HepG2 (cell line): ENCODE results near the gene KCNQ1OT1. TPM values are rescaled to one million over a fixed set of nuclear protein-coding genes. Genes with fewer than 3 reads are reported as not detected.

Source experiments
- AGO2 ChIP-seq: fragments of 200-400 bp; formaldehyde crosslinking; optimal IDR thresholded peaks from 2 replicates; pipeline ENCODE3; 2017; ENCODE audit warnings: mild to moderate bottlenecking, low read depth, low read length, moderate library complexity
- CAMTA2 ChIP-seq: sonication (generic); formaldehyde crosslinking; IDR thresholded peaks from 2 replicates; pipeline ENCODE4 v1.4.0; 2020; ENCODE audit warnings: mild to moderate bottlenecking, missing genetic modification reagents, borderline replicate concordance
- CBX1 ChIP-seq: IDR thresholded peaks from one replicate; pipeline ENCODE4 v1.6.1; 2016; ENCODE audit warnings: antibody characterized with exemption, low read depth
- CHD4 ChIP-seq: fragments of 200-600 bp; sonication (generic); IDR thresholded peaks from 2 replicates; pipeline ENCODE4 v1.7.0; 2017; ENCODE audit warnings: mild to moderate bottlenecking, low read length, borderline replicate concordance
- KDM5B ChIP-seq: sonication (generic); formaldehyde crosslinking; IDR thresholded peaks from 2 replicates; pipeline ENCODE4 v1.4.0; 2020; ENCODE audit warnings: missing genetic modification reagents, mild to moderate bottlenecking, borderline replicate concordance
- MAFG ChIP-seq: sonication (generic); formaldehyde crosslinking; IDR thresholded peaks from 2 replicates; pipeline ENCODE4 v1.5.1; 2020; ENCODE audit warnings: mild to moderate bottlenecking, missing genetic modification reagents
- PITX1 ChIP-seq: sonication (generic); formaldehyde crosslinking; IDR thresholded peaks from 2 replicates; pipeline ENCODE4 v1.5.1; 2020; ENCODE audit warnings: mild to moderate bottlenecking, missing genetic modification reagents
- RARG ChIP-seq: sonication (generic); formaldehyde crosslinking; IDR thresholded peaks from 2 replicates; pipeline ENCODE4 v1.4.0; 2020; ENCODE audit warnings: low read depth, mild to moderate bottlenecking, missing genetic modification reagents
- RXRA ChIP-seq: sonication (generic); formaldehyde crosslinking; IDR thresholded peaks from 2 replicates; pipeline ENCODE4 v1.5.1; 2020; ENCODE audit warnings: missing genetic modification reagents
- SIN3B ChIP-seq: fragments of 150-350 bp; IDR thresholded peaks from 2 replicates; pipeline ENCODE4 v1.6.1; 2014; ENCODE audit warnings: low read length
- SRSF4 ChIP-seq: fragments of 200-400 bp; formaldehyde crosslinking; IDR thresholded peaks from one replicate; pipeline ENCODE4 v1.6.1; 2018; ENCODE audit warnings: mild to moderate bottlenecking, low read depth, low read length, moderate library complexity; ENCODE audit not compliant: poor library complexity, severe bottlenecking
- TAF15 ChIP-seq: fragments of 200-400 bp; formaldehyde crosslinking; IDR thresholded peaks from one replicate; pipeline ENCODE4 v1.6.1; 2018; ENCODE audit warnings: mild to moderate bottlenecking, low read depth, low read length; ENCODE audit not compliant: poor library complexity, severe bottlenecking
- ZEB1 ChIP-seq: IDR thresholded peaks from 2 replicates; pipeline ENCODE4 v1.6.1; 2012; ENCODE audit warnings: mild to moderate bottlenecking, low read depth, inconsistent platforms; ENCODE audit not compliant: insufficient replicate concordance
- ZMYM4 ChIP-seq: sonication (generic); formaldehyde crosslinking; IDR thresholded peaks from 2 replicates; pipeline ENCODE4 v1.8.1; 2023; ENCODE audit warnings: mild to moderate bottlenecking, missing genetic modification reagents
- ZNF12 ChIP-seq: sonication (generic); formaldehyde crosslinking; IDR thresholded peaks from 2 replicates; pipeline ENCODE4 v1.5.0; 2020; ENCODE audit warnings: missing genetic modification reagents
- ZNF124 ChIP-seq: sonication (generic); formaldehyde crosslinking; IDR thresholded peaks from 2 replicates; pipeline ENCODE4 v1.4.0; 2020; ENCODE audit warnings: missing genetic modification reagents
- ZNF30 ChIP-seq: sonication (generic); formaldehyde crosslinking; IDR thresholded peaks from 2 replicates; pipeline ENCODE4 v1.5.0; 2020; ENCODE audit warnings: mild to moderate bottlenecking, missing genetic modification reagents
- ZNF382 ChIP-seq: sonication (generic); formaldehyde crosslinking; IDR thresholded peaks from 2 replicates; pipeline ENCODE4 v1.5.0; 2020; ENCODE audit warnings: missing genetic modification reagents, mild to moderate bottlenecking, borderline replicate concordance
- ZNF383 ChIP-seq: sonication (generic); formaldehyde crosslinking; IDR thresholded peaks from 2 replicates; pipeline ENCODE4 v1.4.0; 2020; ENCODE audit warnings: missing genetic modification reagents, mild to moderate bottlenecking, borderline replicate concordance
- ZNF557 ChIP-seq: sonication (generic); formaldehyde crosslinking; IDR thresholded peaks from 2 replicates; pipeline ENCODE4 v1.4.0; 2020; ENCODE audit warnings: missing genetic modification reagents
- ZNF841 ChIP-seq: sonication (generic); formaldehyde crosslinking; IDR thresholded peaks from 2 replicates; pipeline ENCODE4 v1.8.1; 2023; ENCODE audit warnings: missing genetic modification reagents, borderline replicate concordance
- ZSCAN31 ChIP-seq: sonication (generic); formaldehyde crosslinking; IDR thresholded peaks from 2 replicates; pipeline ENCODE4 v1.5.0; 2020; ENCODE audit warnings: low read depth, mild to moderate bottlenecking, missing genetic modification reagents
- ZZZ3 ChIP-seq: sonication (generic); formaldehyde crosslinking; IDR thresholded peaks from 2 replicates; pipeline ENCODE4 v1.4.0; 2020; ENCODE audit warnings: missing genetic modification reagents, mild to moderate bottlenecking, borderline replicate concordance
- polyA plus RNA-seq, 8 experiments: library from polyadenylated mRNA; depleted of rRNA in 3 of 8; stranded (reverse) in 7 of 8; unstranded in 1 of 8; fragments of >200 nt; fragmentation: Illumina TruSeq in 4 of 8; extraction: Trizol in 4 of 8; gene quantifications; 2 replicates each; pipeline versions ENCODE4 v1.2.1 to v1.2.3, GENCODE V29; 2011 to 2016; ENCODE audit warnings: low read depth in 4 of 8, missing spikeins in 1 of 8, mixed read lengths in 1 of 8; ENCODE audit not compliant: insufficient read depth in 1 of 8
- total RNA-seq, 5 experiments: library from RNA; depleted of rRNA; stranded (reverse); fragments of >200 nt; fragmentation: Illumina TruSeq; extraction: Trizol; gene quantifications; 2 replicates each; pipeline ENCODE4 v1.2.3, GENCODE V29; 2016; ENCODE audit warnings: low read depth in 1 of 5
- TF ChIP-seq, protein P1 (sequence below): IDR thresholded peaks from 2 replicates; pipeline ENCODE4 v1.6.1; 2016; ENCODE audit warnings: low read depth, control low read depth
- TF ChIP-seq, protein P2 (sequence below): IDR thresholded peaks from 2 replicates; pipeline ENCODE4 v1.6.1; 2016; ENCODE audit warnings: missing compliant biosample characterization, missing genetic modification reagents, borderline replicate concordance
- TF ChIP-seq, protein P3 (sequence below): sonication (generic); formaldehyde crosslinking; IDR thresholded peaks from 2 replicates; pipeline ENCODE4 v1.5.0; 2020; ENCODE audit warnings: mild to moderate bottlenecking, missing genetic modification reagents

The KCNQ1OT1 gene
- total and polyA plus RNA-seq, 2 of the 13 experiments (the other 11 are each of a cell fraction or from before 2014, with no cell fraction given) = 1.3 to 18.9 TPM

DNA sequence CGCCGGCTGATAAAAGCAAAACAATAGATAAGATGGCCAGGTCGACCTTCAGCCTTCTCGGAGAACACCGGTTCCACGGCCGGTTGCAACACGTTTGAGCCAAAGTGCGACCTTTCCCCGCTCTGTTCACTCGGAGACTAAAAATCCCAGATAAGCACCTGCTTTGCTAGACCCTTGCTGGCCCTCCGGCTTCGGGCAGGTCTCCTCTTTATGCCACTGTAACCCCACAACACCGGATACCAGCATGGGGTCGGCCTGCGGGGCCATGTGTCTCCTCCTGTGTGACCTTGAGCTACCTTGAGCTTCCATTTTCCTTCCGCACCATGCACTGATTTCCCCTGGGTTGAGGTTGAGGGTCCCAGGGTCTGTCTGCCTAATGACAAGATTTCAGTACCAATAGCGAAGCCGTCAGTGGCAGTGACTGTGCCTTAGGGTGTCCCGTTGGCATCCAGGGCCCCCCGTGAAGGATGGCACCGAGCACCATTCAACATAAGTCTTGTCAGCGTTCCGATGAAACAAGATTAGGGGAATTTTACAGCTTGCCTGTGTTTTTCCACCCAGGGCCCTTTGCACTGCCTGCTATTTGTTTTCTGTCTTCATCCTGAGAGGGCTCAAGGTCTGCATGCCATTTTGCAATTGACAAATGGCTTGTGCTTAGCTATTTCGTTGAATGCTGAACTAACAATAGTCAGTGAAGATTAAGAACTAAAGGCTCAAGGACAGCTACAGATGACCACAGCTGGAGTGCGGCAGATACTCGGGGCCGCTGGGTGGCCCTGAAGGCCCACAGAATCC lies 136.4 kb downstream of the KCNQ1OT1 start (continued):
- TF ChIP-seq ZNF841 (CRISPR knock-in tag) (no peak), ZNF124 (CRISPR knock-in tag) (0 out of 2 replicates have a peak, but pooled peaks have one; percentile 47), ZNF557 (CRISPR knock-in tag) (no peak), ZEB1 (no peak), ZSCAN31 (CRISPR knock-in tag) (peak; percentile 36), RARG (CRISPR knock-in tag) (no peak; the same call in 1 of the 2 replicates), SRSF4 (no peak), TAF15 (no peak), PITX1 (CRISPR knock-in tag) (peak; percentile 92), AGO2 (no peak), ZNF12 (CRISPR knock-in tag) (peak; percentile 71), SIN3B (no peak), MAFG (CRISPR knock-in tag) (no peak), KDM5B (CRISPR knock-in tag) (peak; percentile 74; the same call in 1 of the 2 replicates), ZNF30 (CRISPR knock-in tag) (0 out of 2 replicates have a peak, but pooled peaks have one; percentile 53), ZNF382 (no peak), CHD4 (no peak; the same call in 1 of the 2 replicates), ZNF383 (CRISPR knock-in tag) (no peak), RXRA (CRISPR knock-in tag) (no peak; the same call in 1 of the 2 replicates), CBX1 (peak; percentile 24), ZMYM4 (peak; percentile 75), CAMTA2 (0 out of 2 replicates have a peak, but pooled peaks have one; percentile 73), ZZZ3 (no peak)
- TF ChIP-seq, protein P1, sequence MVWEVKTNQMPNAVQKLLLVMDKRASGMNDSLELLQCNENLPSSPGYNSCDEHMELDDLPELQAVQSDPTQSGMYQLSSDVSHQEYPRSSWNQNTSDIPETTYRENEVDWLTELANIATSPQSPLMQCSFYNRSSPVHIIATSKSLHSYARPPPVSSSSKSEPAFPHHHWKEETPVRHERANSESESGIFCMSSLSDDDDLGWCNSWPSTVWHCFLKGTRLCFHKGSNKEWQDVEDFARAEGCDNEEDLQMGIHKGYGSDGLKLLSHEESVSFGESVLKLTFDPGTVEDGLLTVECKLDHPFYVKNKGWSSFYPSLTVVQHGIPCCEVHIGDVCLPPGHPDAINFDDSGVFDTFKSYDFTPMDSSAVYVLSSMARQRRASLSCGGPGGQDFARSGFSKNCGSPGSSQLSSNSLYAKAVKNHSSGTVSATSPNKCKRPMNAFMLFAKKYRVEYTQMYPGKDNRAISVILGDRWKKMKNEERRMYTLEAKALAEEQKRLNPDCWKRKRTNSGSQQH (CRISPR knock-in tag) = 0 out of 2 replicates have a peak, but pooled peaks have one; percentile 9
- TF ChIP-seq, protein P2, sequence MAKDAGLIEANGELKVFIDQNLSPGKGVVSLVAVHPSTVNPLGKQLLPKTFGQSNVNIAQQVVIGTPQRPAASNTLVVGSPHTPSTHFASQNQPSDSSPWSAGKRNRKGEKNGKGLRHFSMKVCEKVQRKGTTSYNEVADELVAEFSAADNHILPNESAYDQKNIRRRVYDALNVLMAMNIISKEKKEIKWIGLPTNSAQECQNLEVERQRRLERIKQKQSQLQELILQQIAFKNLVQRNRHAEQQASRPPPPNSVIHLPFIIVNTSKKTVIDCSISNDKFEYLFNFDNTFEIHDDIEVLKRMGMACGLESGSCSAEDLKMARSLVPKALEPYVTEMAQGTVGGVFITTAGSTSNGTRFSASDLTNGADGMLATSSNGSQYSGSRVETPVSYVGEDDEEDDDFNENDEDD = no peak
- TF ChIP-seq, protein P3, sequence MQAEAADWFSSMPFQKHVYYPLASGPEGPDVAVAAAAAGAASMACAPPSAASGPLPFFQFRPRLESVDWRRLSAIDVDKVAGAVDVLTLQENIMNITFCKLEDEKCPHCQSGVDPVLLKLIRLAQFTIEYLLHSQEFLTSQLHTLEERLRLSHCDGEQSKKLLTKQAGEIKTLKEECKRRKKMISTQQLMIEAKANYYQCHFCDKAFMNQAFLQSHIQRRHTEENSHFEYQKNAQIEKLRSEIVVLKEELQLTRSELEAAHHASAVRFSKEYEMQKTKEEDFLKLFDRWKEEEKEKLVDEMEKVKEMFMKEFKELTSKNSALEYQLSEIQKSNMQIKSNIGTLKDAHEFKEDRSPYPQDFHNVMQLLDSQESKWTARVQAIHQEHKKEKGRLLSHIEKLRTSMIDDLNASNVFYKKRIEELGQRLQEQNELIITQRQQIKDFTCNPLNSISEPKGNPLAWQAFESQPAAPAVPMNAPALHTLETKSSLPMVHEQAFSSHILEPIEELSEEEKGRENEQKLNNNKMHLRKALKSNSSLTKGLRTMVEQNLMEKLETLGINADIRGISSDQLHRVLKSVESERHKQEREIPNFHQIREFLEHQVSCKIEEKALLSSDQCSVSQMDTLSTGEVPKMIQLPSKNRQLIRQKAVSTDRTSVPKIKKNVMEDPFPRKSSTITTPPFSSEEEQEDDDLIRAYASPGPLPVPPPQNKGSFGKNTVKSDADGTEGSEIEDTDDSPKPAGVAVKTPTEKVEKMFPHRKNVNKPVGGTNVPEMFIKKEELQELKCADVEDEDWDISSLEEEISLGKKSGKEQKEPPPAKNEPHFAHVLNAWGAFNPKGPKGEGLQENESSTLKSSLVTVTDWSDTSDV (CRISPR knock-in tag) = no peak
